IPS-20b (cell line): Measurements from ENCODE around the gene SNAP23.
"Not testable (repeated sequence)": the region's sequence is repeated elsewhere in the genome, so short reads cannot be mapped to it uniquely, and the experiment has no call there.

ENCODE experiments used
- H3K27ac ChIP-seq: one replicate; pipeline ENCODE4 v1.5.1; 2013; ENCODE audit warnings: low read length
- H3K27me3 ChIP-seq: 2 replicates; pipeline ENCODE4 v1.6.1; 2013; ENCODE audit warnings: mild to moderate bottlenecking, low read length, inconsistent platforms; ENCODE audit not compliant: insufficient read depth
- H3K36me3 ChIP-seq: 2 replicates; pipeline ENCODE4 v1.6.1; 2013; ENCODE audit warnings: low read depth, mild to moderate bottlenecking, inconsistent platforms, low read length, moderate library complexity; ENCODE audit not compliant: insufficient read depth
- H3K4me1 ChIP-seq: 2 replicates; pipeline ENCODE4 v1.6.1; 2013; ENCODE audit warnings: mild to moderate bottlenecking, control low read depth, inconsistent platforms, low read length, moderate library complexity; ENCODE audit not compliant: insufficient read depth
- H3K4me3 ChIP-seq: 2 replicates; pipeline ENCODE4 v1.5.1; 2013; ENCODE audit warnings: mild to moderate bottlenecking, low read length, inconsistent platforms
- H3K9ac ChIP-seq: 2 replicates; pipeline ENCODE4 v1.6.1; 2013; ENCODE audit warnings: low read depth, mild to moderate bottlenecking, inconsistent platforms, low read length, moderate library complexity
- H3K9me3 ChIP-seq: 2 replicates; pipeline ENCODE4 v1.6.1; 2013; ENCODE audit warnings: mild to moderate bottlenecking, low read depth, low read length, inconsistent platforms; ENCODE audit not compliant: insufficient read depth

SNAP23 gene

GRCh38 chr15:42533246-42533645 lies 37.8 kb downstream of the SNAP23 start:
- H3K9ac ChIP-seq: no peak overlapping the region
- H3K36me3 ChIP-seq: peaks cover 50% of the 10 kb centered on the region
- H3K27ac ChIP-seq: no peak overlapping the region
- H3K27me3 ChIP-seq: no peaks in the 10 kb centered on the region
- H3K9me3 ChIP-seq: no peaks in the 10 kb centered on the region
- no peak overlapping the region for H3K4me3 ChIP-seq
- no peaks in the 10 kb centered on the region for H3K4me1 ChIP-seq

- peaks cover 24% of the 10 kb centered on the region for H3K36me3 ChIP-seq
- no peaks in the 10 kb centered on the region for H3K27me3 ChIP-seq
- no peak overlapping the region for H3K9ac ChIP-seq
These were observed 49.6 kb downstream of the SNAP23 start for GRCh38 chr15:42544853-42545629.

GRCh38 chr15:42547918-42548248 lies 52.4 kb downstream of the SNAP23 start:
- no peak overlapping the region for H3K27ac ChIP-seq
- peaks cover 25% of the 10 kb centered on the region for H3K36me3 ChIP-seq
- H3K9me3 ChIP-seq: no peaks in the 10 kb centered on the region
- H3K9ac ChIP-seq: peak overlapping the region; percentile 97
- no peaks in the 10 kb centered on the region for H3K4me1 ChIP-seq
- H3K27me3 ChIP-seq: no peaks in the 10 kb centered on the region
- peak overlapping the region; percentile 100 for H3K4me3 ChIP-seq

More at GRCh38 chr15:42544853-42545629, 49.6 kb downstream of the SNAP23 start:
- Histone ChIP-seq H3K9me3 (no peaks in the 10 kb centered on the region), H3K4me1 (no peaks in the 10 kb centered on the region), H3K27ac (no peak overlapping the region), H3K4me3 (no peak overlapping the region)

- no peaks in the 10 kb centered on the region for H3K27me3 ChIP-seq
- H3K9me3 ChIP-seq: no peaks in the 10 kb centered on the region
- H3K36me3 ChIP-seq: peaks cover 22% of the 10 kb centered on the region
- H3K4me3 ChIP-seq: peak within 1 kb of the TSS; percentile 100
- H3K4me1 ChIP-seq: no peaks in the 10 kb centered on the region
- H3K27ac ChIP-seq: peak within 1 kb of the TSS; percentile 90
- peak within 1 kb of the TSS; percentile 97 for H3K9ac ChIP-seq
These were observed 53.0 kb downstream of the SNAP23 start, which contains the start of the genes HAUS2 and LRRC57 for GRCh38 chr15:42548249-42549031. Gene HAUS2 (plus strand): TSS chr15:42548838. CDS start chr15:42548873, 35 bp downstream. Gene LRRC57 (minus strand): TSS chr15:42548793. CDS start chr15:42548434, 359 bp downstream.

- peak overlapping the region; percentile 100 for H3K4me3 ChIP-seq
- no peaks in the 10 kb centered on the region for H3K27me3 ChIP-seq
- no peaks in the 10 kb centered on the region for H3K9me3 ChIP-seq
- H3K27ac ChIP-seq: peak overlapping the region; percentile 90
- peak overlapping the region; percentile 97 for H3K9ac ChIP-seq
- H3K4me1 ChIP-seq: no peaks in the 10 kb centered on the region
- H3K36me3 ChIP-seq: peaks cover 16% of the 10 kb centered on the region; the same call in 1 of the 2 replicates
These were observed 53.6 kb downstream of the SNAP23 start for GRCh38 chr15:42549032-42549491.

- no peaks in the 10 kb centered on the region for H3K27me3 ChIP-seq
- H3K9ac ChIP-seq: peak overlapping the region; percentile 97; the same call in 1 of the 2 replicates
These were observed 54.4 kb downstream of the SNAP23 start for GRCh38 chr15:42549741-42550392.

GRCh38 chr15:42553554-42553953 lies 58.1 kb downstream of the SNAP23 start:
- no peaks in the 10 kb centered on the region for H3K4me1 ChIP-seq
- H3K36me3 ChIP-seq: peaks cover 14% of the 10 kb centered on the region; the same call in 1 of the 2 replicates
- H3K9me3 ChIP-seq: no peaks in the 10 kb centered on the region
- H3K27ac ChIP-seq: no peak overlapping the region
- no peak overlapping the region for H3K4me3 ChIP-seq
- no peak overlapping the region for H3K9ac ChIP-seq
- H3K27me3 ChIP-seq: no peaks in the 10 kb centered on the region

More at GRCh38 chr15:42549741-42550392, 54.4 kb downstream of the SNAP23 start:
- Histone ChIP-seq H3K9me3 (no peaks in the 10 kb centered on the region), H3K36me3 (peaks cover 14% of the 10 kb centered on the region; the same call in 1 of the 2 replicates), H3K4me1 (no peaks in the 10 kb centered on the region), H3K4me3 (peak overlapping the region; percentile 100), H3K27ac (no peak overlapping the region)

- not testable (repeated sequence) for H3K9ac ChIP-seq, H3K4me3 ChIP-seq, H3K27ac ChIP-seq, H3K9me3 ChIP-seq, H3K27me3 ChIP-seq, H3K4me1 ChIP-seq
- H3K36me3 ChIP-seq: peaks cover 45% of the 10 kb centered on the region
These were observed 61.2 kb downstream of the SNAP23 start for GRCh38 chr15:42556550-42557207.

- no peaks in the 10 kb centered on the region for H3K27me3 ChIP-seq
- no peak overlapping the region for H3K4me3 ChIP-seq
- H3K4me1 ChIP-seq: no peaks in the 10 kb centered on the region
- peaks cover 59% of the 10 kb centered on the region for H3K36me3 ChIP-seq
- H3K9ac ChIP-seq: no peak overlapping the region
- H3K9me3 ChIP-seq: no peaks in the 10 kb centered on the region
- no peak overlapping the region for H3K27ac ChIP-seq
These were observed 63.3 kb downstream of the SNAP23 start for GRCh38 chr15:42558739-42559138.

- Histone ChIP-seq H3K9me3 (no peaks in the 10 kb centered on the region), H3K36me3 (no peaks in the 10 kb centered on the region), H3K27ac (no peak within 1 kb of the TSS), H3K4me3 (peak within 1 kb of the TSS; percentile 83), H3K9ac (peak within 1 kb of the TSS; percentile 72), H3K27me3 (peaks cover 53% of the 10 kb centered on the region), H3K4me1 (no peaks in the 10 kb centered on the region; the same call in 1 of the 2 replicates)
These were observed 80.0 kb downstream of the SNAP23 start, which contains the start of gene STARD9 for GRCh38 chr15:42575188-42576039. Gene STARD9 (plus strand): TSS chr15:42575606. CDS start chr15:42575716, 110 bp downstream.
